GM19351 (cell line): ENCODE results near the gene FGF12.
A peak's percentile ranks its signal among the peaks of the same experiment; 100 is the strongest.
"Not testable (repeated sequence)": the region's sequence is repeated elsewhere in the genome, so short reads cannot be mapped to it uniquely, and the experiment has no call there.

Source experiments
- ATAC-seq: cut with Tn5 transposase; IDR thresholded peaks from one replicate; pipeline ENCODE4 v1.9.1; 2021; ENCODE audit warnings: mild to moderate bottlenecking, moderate library complexity; ENCODE audit not compliant: unreplicated experiment

The FGF12 gene

GRCh38 chr3:192727032-192727847 is at the start of gene FGF12:
Gene FGF12, minus strand, starts transcription at chr3:192727541.
- no peak for ATAC-seq

- not testable (repeated sequence) for ATAC-seq
Measured at GRCh38 chr3:192774341-192774740, 47.0 kb upstream of the FGF12 start.

GRCh38 chr3:192772240-192772894 is 45.0 kb upstream of the FGF12 start:
- peak; percentile 67 for ATAC-seq

GRCh38 chr3:192758654-192759053 is 31.3 kb upstream of the FGF12 start:
- no peak for ATAC-seq

GRCh38 chr3:192751148-192751547 is 23.8 kb upstream of the FGF12 start:
- no peak for ATAC-seq

GRCh38 chr3:192750201-192750600 is 22.9 kb upstream of the FGF12 start:
- no peak for ATAC-seq

- no peak for ATAC-seq
Measured at GRCh38 chr3:192747746-192748145, 20.4 kb upstream of the FGF12 start.

- no peak for ATAC-seq
Measured at GRCh38 chr3:192747145-192747544, 19.8 kb upstream of the FGF12 start.

GRCh38 chr3:192745150-192745549 is 17.8 kb upstream of the FGF12 start:
- no peak for ATAC-seq

GRCh38 chr3:192744604-192745003 is 17.3 kb upstream of the FGF12 start:
- not testable (repeated sequence) for ATAC-seq

- ATAC-seq = no peak
Measured at GRCh38 chr3:192737506-192737905, 10.2 kb upstream of the FGF12 start.

GRCh38 chr3:192731233-192731632 is 3.9 kb upstream of the FGF12 start:
- ATAC-seq = no peak

- ATAC-seq = no peak
Measured at GRCh38 chr3:192726385-192726784, 956 bp downstream of the FGF12 start.

- no peak for ATAC-seq
Measured at GRCh38 chr3:192719964-192720363, 7.4 kb downstream of the FGF12 start.

- no peak for ATAC-seq
Measured at GRCh38 chr3:192718156-192718555, 9.2 kb downstream of the FGF12 start.

GRCh38 chr3:192715126-192715525 is 12.2 kb downstream of the FGF12 start:
- no peak for ATAC-seq

GRCh38 chr3:192711126-192711525 is 16.2 kb downstream of the FGF12 start:
- not testable (repeated sequence) for ATAC-seq

- no peak for ATAC-seq
Measured at GRCh38 chr3:192710366-192710765, 17.0 kb downstream of the FGF12 start.

- no peak for ATAC-seq
Measured at GRCh38 chr3:192706272-192706671, 21.1 kb downstream of the FGF12 start.

- no peak for ATAC-seq
Measured at GRCh38 chr3:192700885-192701284, 26.5 kb downstream of the FGF12 start.

- ATAC-seq = no peak
Measured at GRCh38 chr3:192696943-192697587, 30.3 kb downstream of the FGF12 start.
